Left lung (tissue), 10 donors: Measurements from ENCODE around the gene ARL16. TPM values are rescaled to one million over a fixed set of nuclear protein-coding genes. Genes with fewer than 3 reads are reported as not detected.
A peak's percentile ranks its signal among the peaks of the same experiment; 100 is the strongest.

Experiments used
- ATAC-seq: fragments of 200-7000 bp; cut with Tn5 transposase; one replicate; pipeline ENCODE4 v1.9.1; 2020; ENCODE audit warnings: moderate library complexity
- DNase-seq, 4 donors: peaks; one replicate each; pipeline ENCODE4 v3.0.0-alpha.2; 2013 to 2020
- H3K27ac ChIP-seq, 2 donors: fragments of 200-600 bp; sonication (generic) in 1 of 2; one replicate each; pipeline versions ENCODE4 v1.5.0 to v1.8.0; 2020 to 2021
- H3K27me3 ChIP-seq, 2 donors: fragments of 200-600 bp; sonication (generic) in 1 of 2; one replicate each; pipeline versions ENCODE4 v1.5.0 to v1.8.0; 2020 to 2021
- H3K36me3 ChIP-seq, 2 donors: fragments of 200-600 bp; sonication (generic) in 1 of 2; one replicate each; pipeline versions ENCODE4 v1.5.0 to v1.8.0; 2020 to 2021
- H3K4me1 ChIP-seq, 2 donors: fragments of 200-600 bp; one replicate each; pipeline ENCODE4 v1.8.0; 2021
- H3K4me3 ChIP-seq, 2 donors: fragments of 200-600 bp; sonication (generic) in 1 of 2; one replicate each; pipeline versions ENCODE4 v1.5.0 to v1.8.0; 2020 to 2021; ENCODE audit warnings: mild to moderate bottlenecking in 1 of 2
- H3K9me3 ChIP-seq, 2 donors: fragments of 200-600 bp; sonication (generic) in 1 of 2; one replicate each; pipeline versions ENCODE4 v1.5.0 to v1.8.0; 2020 to 2021
- intact Hi-C, 2 donors: fragments of 100-400 bp; cut with DNase I; formaldehyde crosslinking; loops; one replicate each; pipeline versions ENCODE4 v1.11.2 to v1.14.2; 2022
- polyA plus RNA-seq, 6 donors: library from polyadenylated mRNA; unstranded; fragments of 120-200 nt; gene quantifications; one replicate each; pipeline ENCODE4 v1.2.1, GENCODE V29; 2013; ENCODE audit not compliant: insufficient read length in 6 of 6
- total RNA-seq, 2 donors: library from RNA; stranded (reverse); fragmentation: NEBNext Ultra II Directional; extraction: Animal tissue kit (Norgen Biotek cat#: 25700); gene quantifications; one replicate each; pipeline ENCODE4 v1.2.1, GENCODE V29; 2021
- TF ChIP-seq, protein P1 (sequence below), 2 donors: fragments of 200-600 bp; sonication (generic) in 1 of 2; IDR thresholded peaks; one replicate each; pipeline versions ENCODE4 v1.5.0 to v1.8.0; 2021; ENCODE audit warnings: antibody characterized with exemption in 2 of 2
- donor health status: DM: no; HTN: yes; CAD: no.
- donor health status: DM: no; HTN: no; CAD: no.

The ARL16 gene
- total and polyA plus RNA-seq, 8 donors: 22.5 to 48.1 (median 41.9) TPM

DNA sequence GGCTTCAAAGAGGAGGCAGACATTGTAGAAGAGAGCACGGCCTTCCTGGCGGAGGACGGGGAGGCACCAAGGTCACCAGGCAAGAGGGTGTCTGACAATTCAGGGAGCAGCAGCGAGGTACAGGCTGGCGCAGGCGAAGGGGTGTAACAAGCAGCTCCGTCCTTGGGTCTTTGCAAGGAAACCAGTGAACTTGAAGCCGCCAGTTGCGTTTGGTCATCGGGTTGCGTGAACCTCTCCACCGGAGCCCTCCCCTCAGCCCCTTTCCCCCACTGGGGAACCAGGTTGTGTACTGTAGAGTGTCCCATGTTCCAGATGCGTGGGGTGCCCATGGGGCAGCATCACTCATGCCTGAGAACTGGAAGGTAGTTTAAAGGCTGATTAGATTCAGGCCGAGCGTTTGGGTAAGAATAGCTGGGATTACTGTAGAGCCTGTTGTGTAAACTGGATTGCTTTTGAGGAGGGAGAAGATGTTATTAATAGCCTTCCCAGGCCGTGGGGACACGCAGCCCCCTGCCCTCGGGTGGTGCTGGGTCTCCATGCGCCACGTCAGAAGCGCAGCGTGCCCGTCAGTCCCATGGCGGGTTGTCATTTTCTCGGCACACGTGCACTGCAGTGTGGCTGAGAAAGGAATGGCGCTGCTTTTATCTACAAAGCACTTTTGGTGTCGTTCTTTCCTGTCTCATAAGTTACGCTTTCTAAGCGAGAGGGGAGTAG is 22.1 kb upstream of the ARL16 start:
- H3K27me3 ChIP-seq: no peaks in the 10 kb centered on the region
- TF ChIP-seq, protein P1, sequence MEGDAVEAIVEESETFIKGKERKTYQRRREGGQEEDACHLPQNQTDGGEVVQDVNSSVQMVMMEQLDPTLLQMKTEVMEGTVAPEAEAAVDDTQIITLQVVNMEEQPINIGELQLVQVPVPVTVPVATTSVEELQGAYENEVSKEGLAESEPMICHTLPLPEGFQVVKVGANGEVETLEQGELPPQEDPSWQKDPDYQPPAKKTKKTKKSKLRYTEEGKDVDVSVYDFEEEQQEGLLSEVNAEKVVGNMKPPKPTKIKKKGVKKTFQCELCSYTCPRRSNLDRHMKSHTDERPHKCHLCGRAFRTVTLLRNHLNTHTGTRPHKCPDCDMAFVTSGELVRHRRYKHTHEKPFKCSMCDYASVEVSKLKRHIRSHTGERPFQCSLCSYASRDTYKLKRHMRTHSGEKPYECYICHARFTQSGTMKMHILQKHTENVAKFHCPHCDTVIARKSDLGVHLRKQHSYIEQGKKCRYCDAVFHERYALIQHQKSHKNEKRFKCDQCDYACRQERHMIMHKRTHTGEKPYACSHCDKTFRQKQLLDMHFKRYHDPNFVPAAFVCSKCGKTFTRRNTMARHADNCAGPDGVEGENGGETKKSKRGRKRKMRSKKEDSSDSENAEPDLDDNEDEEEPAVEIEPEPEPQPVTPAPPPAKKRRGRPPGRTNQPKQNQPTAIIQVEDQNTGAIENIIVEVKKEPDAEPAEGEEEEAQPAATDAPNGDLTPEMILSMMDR (IDR thresholded peaks at IDR 0.05): no peak
- H3K4me1 ChIP-seq: peaks cover 16 to 44% of the 10 kb centered on the region in 2 donors
- DNase-seq: no peak
- intact Hi-C loops: no loop called here
- H3K9me3 ChIP-seq: no peaks in the 10 kb centered on the region
- H3K36me3 ChIP-seq: peaks cover 0 to 49% of the 10 kb centered on the region in 2 donors
- no peak overlapping the region for H3K4me3 ChIP-seq
- ATAC-seq: no peak
- no peak overlapping the region for H3K27ac ChIP-seq

DNA sequence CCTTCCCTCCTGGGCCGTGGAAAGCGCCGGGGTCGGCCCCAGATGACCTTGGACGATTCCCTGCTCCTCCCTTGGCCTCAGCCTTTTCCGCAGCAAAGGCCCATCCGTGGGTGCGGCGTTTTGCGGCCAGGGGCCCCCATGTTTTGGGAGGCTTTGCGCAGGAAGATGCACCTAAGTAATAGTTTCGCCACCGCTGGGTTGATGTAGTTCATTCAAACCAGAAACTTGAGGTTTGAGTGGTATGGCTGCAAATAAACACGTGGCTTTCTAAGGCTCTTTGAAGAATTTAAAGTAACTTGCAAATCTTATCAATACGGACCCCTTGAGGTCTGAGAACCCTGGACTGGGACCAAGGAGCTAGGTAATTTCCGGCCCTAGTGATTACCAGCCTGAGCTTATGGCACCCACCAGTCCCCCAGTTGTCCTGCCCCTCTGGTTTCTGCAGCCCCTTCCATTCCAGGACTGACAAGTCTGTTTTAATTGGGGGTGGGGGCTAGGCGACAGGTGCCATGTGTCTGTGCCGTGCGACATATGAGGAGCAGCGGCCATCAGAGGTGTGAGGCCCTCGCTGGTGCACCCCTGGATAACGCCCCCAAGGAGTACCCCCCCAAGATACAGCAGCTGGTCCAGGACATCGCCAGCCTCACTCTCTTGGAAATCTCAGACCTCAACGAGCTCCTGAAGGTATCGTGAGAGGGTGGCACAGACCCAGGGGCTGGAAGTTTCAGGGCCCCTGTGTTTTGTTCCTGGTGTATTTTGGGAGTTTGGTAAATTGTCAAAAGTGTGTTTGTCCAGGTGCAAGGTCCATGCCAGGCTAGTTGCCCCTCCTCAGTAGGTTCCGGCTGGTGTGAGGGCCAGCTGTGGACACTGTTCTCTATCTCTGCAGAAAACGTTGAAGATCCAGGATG is 20.4 kb upstream of the ARL16 start:
- H3K27ac ChIP-seq: peak overlapping the region; percentile 86 to 94
- peaks cover 12 to 36% of the 10 kb centered on the region in 2 donors for H3K4me1 ChIP-seq
- DNase-seq (no peak), ATAC-seq (no peak)
- intact Hi-C loops: no loop called here
- no peaks in the 10 kb centered on the region for H3K9me3 ChIP-seq
- H3K27me3 ChIP-seq: no peaks in the 10 kb centered on the region
- TF ChIP-seq, protein P1 (IDR thresholded peaks at IDR 0.05): no peak
- peak overlapping the region; percentile 91 to 97 for H3K4me3 ChIP-seq
- peaks cover 0 to 66% of the 10 kb centered on the region in 2 donors for H3K36me3 ChIP-seq

DNA sequence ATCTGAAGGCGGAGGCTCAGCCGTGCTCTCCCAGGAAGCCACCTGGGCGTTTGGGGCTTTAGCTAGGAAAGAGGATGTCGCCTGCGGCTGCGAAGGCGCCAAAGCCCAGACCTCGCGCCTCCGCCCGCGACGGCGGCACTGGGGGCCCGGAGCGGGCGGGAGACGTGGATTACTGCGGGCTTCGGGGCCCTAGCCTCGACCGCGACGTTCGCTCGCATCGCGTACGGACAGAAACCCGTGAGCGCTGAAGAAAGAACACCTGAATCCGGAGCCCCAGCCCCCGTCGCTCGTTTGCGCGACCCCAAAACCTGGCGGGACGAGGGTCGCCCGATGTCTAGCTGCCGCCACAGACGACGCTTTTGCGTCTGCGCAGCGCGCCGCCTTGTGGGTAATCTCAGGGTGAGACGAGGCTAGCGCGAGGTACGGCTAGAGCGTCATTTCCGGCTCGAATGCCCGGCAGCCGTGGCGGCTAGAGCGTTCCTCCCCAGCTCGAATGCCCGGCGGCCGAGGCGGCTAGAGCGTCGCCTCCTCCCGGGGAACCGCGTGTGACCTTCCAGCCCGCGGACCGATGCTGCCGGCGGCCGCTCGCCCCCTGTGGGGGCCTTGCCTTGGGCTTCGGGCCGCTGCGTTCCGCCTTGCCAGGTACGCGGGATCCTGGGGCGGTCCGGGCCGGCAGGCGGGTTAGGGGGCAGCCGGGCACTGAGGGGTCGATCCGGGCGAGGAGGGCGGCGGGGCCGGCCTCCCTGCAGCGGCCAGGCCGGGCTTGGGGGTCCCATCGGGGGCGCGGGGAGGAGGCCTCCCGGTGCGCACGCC is 19.5 kb upstream of the ARL16 start, which contains the start of gene MRPL12:
MRPL12 (plus strand) TSS at position 434 of the 813 bp plus-strand sequence; CDS start at position 569, 135 bp downstream.
- H3K27ac ChIP-seq: peak within 1 kb of the TSS; percentile 86 to 94
- TF ChIP-seq, protein P1 (IDR thresholded peaks at IDR 0.05): peak; percentile 12 to 50
- H3K9me3 ChIP-seq: no peaks in the 10 kb centered on the region
- H3K36me3 ChIP-seq: peaks cover 0 to 67% of the 10 kb centered on the region in 2 donors
- ATAC-seq: peak; percentile 96
- DNase-seq: peak; percentile 85 to 98 (median 95)
- peak within 1 kb of the TSS; percentile 91 to 97 for H3K4me3 ChIP-seq
- H3K4me1 ChIP-seq: peaks cover 12 to 36% of the 10 kb centered on the region in 2 donors
- intact Hi-C loops: no loop called here
- no peaks in the 10 kb centered on the region for H3K27me3 ChIP-seq

DNA sequence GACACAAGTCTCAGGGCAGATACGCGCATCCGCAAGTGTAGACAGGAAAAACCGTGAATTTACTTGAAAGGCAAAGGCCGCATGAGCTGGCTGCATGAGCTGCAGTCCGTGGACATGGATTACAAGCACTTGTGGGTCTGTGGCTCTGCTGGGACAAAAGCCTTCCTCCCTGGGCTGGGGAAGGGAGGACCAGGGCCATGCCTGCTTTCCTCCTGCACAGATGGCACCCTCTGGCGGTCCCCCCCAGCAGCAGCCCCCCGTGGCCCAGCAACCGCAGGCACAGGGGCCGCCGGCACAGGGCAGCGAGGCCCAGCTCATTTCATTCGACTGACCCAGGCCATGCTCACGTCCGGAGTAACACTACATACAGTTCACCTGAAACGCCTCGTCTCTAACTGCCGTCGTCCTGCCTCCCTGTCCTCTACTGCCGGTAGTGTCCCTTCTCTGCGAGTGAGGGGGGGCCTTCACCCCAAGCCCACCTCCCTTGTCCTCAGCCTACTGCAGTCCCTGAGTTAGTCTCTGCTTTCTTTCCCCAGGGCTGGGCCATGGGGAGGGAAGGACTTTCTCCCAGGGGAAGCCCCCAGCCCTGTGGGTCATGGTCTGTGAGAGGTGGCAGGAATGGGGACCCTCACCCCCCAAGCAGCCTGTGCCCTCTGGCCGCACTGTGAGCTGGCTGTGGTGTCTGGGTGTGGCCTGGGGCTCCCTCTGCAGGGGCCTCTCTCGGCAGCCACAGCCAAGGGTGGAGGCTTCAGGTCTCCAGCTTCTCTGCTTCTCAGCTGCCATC is 17.9 kb upstream of the ARL16 start:
- no peak for DNase-seq
- peak overlapping the region; percentile 91 to 97 for H3K4me3 ChIP-seq
- H3K9me3 ChIP-seq: no peaks in the 10 kb centered on the region
- H3K27me3 ChIP-seq: no peaks in the 10 kb centered on the region
- H3K27ac ChIP-seq: no peak overlapping the region
- intact Hi-C loops: no loop called here
- no peak for ATAC-seq
- peaks cover 12 to 36% of the 10 kb centered on the region in 2 donors for H3K4me1 ChIP-seq
- TF ChIP-seq, protein P1 (IDR thresholded peaks at IDR 0.05): no peak
- H3K36me3 ChIP-seq: peaks cover 0 to 67% of the 10 kb centered on the region in 2 donors
